Omental fat pad (tissue), 4 donors: Measurements from ENCODE around the gene ABCE1. TPM values are rescaled to one million over a fixed set of nuclear protein-coding genes. Genes with fewer than 3 reads are reported as not detected.
"Not testable (repeated sequence)": the region's sequence is repeated elsewhere in the genome, so short reads cannot be mapped to it uniquely, and the experiment has no call there.

ENCODE experiments used
- ATAC-seq: fragments of 150-250 bp; one replicate; pipeline ENCODE4 v1.9.1; 2016; ENCODE audit warnings: mild to moderate bottlenecking, moderate library complexity; ENCODE audit not compliant: low FRiP score
- DNase-seq: peaks from one replicate; pipeline ENCODE4 v3.0.0-alpha.2; 2019; ENCODE audit warnings: low spot score
- CTCF ChIP-seq, 3 donors: fragments of 450-650 bp; IDR thresholded peaks; one replicate each; pipeline ENCODE4 v1.5.1; 2016 to 2017; ENCODE audit warnings: antibody characterized with exemption in 3 of 3, mild to moderate bottlenecking in 3 of 3, moderate library complexity in 2 of 3
- total RNA-seq, 4 donors: library from RNA; depleted of rRNA; stranded (reverse); fragments of >200 nt; gene quantifications; one replicate each; pipeline ENCODE4 v1.1.0, GENCODE V29; 2016

Gene ABCE1
- total RNA-seq, 4 donors from 2014 or later: 64.0 to 165 (median 82.4) TPM

DNA sequence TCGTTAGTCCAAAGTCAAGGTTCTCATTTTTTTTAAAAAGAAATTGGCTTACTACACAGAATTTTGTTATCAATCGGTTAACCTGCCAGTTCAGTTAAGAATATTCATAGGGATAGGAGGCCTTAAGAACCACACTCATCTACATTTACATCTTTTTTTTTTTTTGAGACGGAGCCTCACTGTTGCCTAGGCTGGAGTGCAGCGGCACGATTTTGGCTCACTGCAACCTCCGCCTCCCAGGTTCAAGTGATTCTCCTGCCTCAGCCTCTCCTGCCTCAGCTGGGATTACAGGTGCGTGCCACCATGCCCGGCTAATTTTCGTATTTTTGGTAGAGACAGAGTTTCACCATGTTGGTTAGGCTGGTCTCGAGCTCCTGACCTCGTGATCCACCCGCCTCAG, 33.7 kb downstream of the ABCE1 start:
- DNase-seq (no peak), ATAC-seq (no peak)
- TF ChIP-seq CTCF (IDR thresholded peaks at IDR 0.05): no peak

GRCh38 chr4:145132511-145133098, 34.5 kb downstream of the ABCE1 start:
- no peak for TF ChIP-seq CTCF (IDR thresholded peaks at IDR 0.05)
- ATAC-seq (peak; percentile 15), DNase-seq (no peak)

GRCh38 chr4:145136219-145136618, 38.1 kb downstream of the ABCE1 start:
- DNase-seq, ATAC-seq: not testable (repeated sequence)

DNA sequence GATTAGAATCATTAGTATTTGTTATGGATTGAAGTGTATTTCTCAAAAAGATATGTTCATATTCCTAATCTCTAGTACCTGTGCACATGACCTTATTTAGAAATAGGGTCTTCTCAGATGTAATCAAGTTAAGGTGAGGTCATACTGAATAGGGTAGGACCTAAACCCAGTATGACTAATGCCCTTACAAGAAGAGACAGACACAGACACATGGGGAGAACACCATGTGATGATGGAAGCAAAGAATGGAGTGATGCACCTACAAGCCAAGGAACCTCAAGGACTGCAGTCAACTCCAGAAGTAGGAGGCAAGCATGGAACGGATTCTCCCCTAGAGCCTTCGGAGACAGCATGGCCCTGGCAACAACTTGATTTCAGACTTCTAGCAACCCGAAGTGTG, 50.9 kb downstream of the ABCE1 start:
- DNase-seq (no peak), ATAC-seq (peak; percentile 36)
- TF ChIP-seq CTCF (IDR thresholded peaks at IDR 0.05): no peak

DNA sequence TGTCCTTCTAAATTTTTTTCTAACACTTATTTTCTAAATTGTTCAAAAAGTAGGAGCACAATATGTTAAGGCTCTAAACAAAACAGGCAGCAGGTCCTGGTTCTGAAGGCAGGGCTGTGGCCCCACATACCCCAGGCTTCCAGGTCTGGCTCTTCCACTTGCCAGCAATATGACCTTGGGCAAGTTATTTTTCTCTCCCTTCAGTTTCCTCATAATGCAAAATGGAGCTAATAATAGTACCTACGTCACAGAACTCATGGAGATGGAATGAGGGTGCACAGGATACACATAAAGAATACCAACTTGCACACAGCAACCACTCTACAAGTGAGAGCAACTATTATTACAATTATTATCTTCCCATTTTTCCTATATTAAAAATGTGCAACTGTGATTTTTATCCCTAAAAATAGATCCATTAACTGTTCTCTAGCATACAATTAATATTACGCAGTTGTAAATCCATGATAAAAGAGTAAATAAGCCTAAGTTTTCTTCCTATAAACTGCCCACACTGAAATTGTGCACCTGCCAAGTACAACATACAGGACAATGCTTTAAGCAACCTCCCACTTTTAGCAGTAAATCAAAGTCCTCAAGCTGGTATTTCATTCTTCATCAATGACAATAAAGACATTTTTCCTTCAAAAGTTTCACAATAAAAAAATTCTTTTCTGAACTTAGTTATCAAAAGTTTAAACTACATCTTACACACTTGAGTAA, 55.2 kb downstream of the ABCE1 start:
- DNase-seq (no peak), ATAC-seq (no peak)
- no peak for TF ChIP-seq CTCF (IDR thresholded peaks at IDR 0.05)

- ATAC-seq: no peak
- TF ChIP-seq CTCF (IDR thresholded peaks at IDR 0.05): no peak
- no peak for DNase-seq
Measured at GRCh38 chr4:145153904-145154298, 55.8 kb downstream of the ABCE1 start.

GRCh38 chr4:145154573-145154972, 56.5 kb downstream of the ABCE1 start:
- ATAC-seq (no peak), DNase-seq (no peak)
- no peak for TF ChIP-seq CTCF (IDR thresholded peaks at IDR 0.05)
